ENCODE data around the gene RPS2. TPM values are rescaled to one million over a fixed set of nuclear protein-coding genes. Genes with fewer than 3 reads are reported as not detected.
A peak's percentile ranks its signal among the peaks of the same experiment; 100 is the strongest.

RPS2 gene
- total RNA-seq, 1 experiment from 2014 or later: 3,874 TPM

GRCh38 chr16:1993731-1994131, 29.1 kb upstream of the RPS2 start:
- H3K27me3 ChIP-seq (ENCODE audit: insufficient read depth, low read length): peaks cover 11% of the 10 kb centered on the region; the same call in 1 of the 2 replicates
- no peak overlapping the region for H4K8ac ChIP-seq (replicated peaks; ENCODE audit: insufficient read length, low read depth, low read length)
- no peak for DNase-seq
- H3K23ac ChIP-seq (ENCODE audit: insufficient read length, low read depth, low read length): no peak overlapping the region
- no peak overlapping the region for H2AK5ac ChIP-seq (ENCODE audit: insufficient read length, low read length)
- no peaks in the 10 kb centered on the region for H3K79me1 ChIP-seq (ENCODE audit: insufficient read depth, low read depth, low read length, poor library complexity, severe bottlenecking)
- no peak overlapping the region for H2BK12ac ChIP-seq (ENCODE audit: insufficient read length, low read depth, low read length)
- H2BK5ac ChIP-seq (ENCODE audit: insufficient read length, low read length): no peak overlapping the region
- TF ChIP-seq CTCF (conservative IDR thresholded peaks at IDR 0.05): no peak
- H2BK120ac ChIP-seq (ENCODE audit: low read depth, low read length, poor library complexity, severe bottlenecking): no peak overlapping the region
- H3K9me3 Mint-ChIP-seq: no peaks in the 10 kb centered on the region; a peak in 1 of 5 replicates
- no peak overlapping the region for H3K56ac ChIP-seq (ENCODE audit: insufficient read length, low read depth, low read length)
- no peaks in the 10 kb centered on the region for H4K20me1 ChIP-seq (ENCODE audit: control insufficient read depth, insufficient read depth, insufficient read length)
- no peak overlapping the region for H3K18ac ChIP-seq (ENCODE audit: insufficient read length, low read depth, low read length)
- no peak overlapping the region for H2BK15ac ChIP-seq (ENCODE audit: low read depth, low read length)
- H3K4ac ChIP-seq (ENCODE audit: low read depth, low read length): no peak overlapping the region
- no peak overlapping the region for H2BK20ac ChIP-seq (ENCODE audit: low read depth, low read length, poor library complexity, severe bottlenecking)
- H3K14ac ChIP-seq (ENCODE audit: insufficient read depth, low read length): no peak overlapping the region
- no peaks in the 10 kb centered on the region; the same call in 1 of the 2 replicates for H3K4me1 ChIP-seq (ENCODE audit: insufficient read depth, low read length)
- H3K27me3 Mint-ChIP-seq (ENCODE audit: low read depth): peaks cover 31% of the 10 kb centered on the region
- no peak overlapping the region for H3K4me2 ChIP-seq (ENCODE audit: insufficient read depth, insufficient read length, low read length)
- H3K79me2 ChIP-seq (ENCODE audit: insufficient read depth, low read length): no peaks in the 10 kb centered on the region
- no peak overlapping the region for H3K27ac ChIP-seq (ENCODE audit: insufficient read length, low read depth, low read length)
- H3K9ac ChIP-seq (ENCODE audit: extremely low read depth, insufficient read length, low read length): no peak overlapping the region
- H3T11ph ChIP-seq (ENCODE audit: low read length): no peak overlapping the region
- peaks cover 18% of the 10 kb centered on the region for H3K23me2 ChIP-seq (ENCODE audit: insufficient read length, low read depth, low read length, poor library complexity, severe bottlenecking)
- H3K9me3 ChIP-seq (ENCODE audit: control insufficient read depth, low read depth, low read length): no peaks in the 10 kb centered on the region
- H4K91ac ChIP-seq (ENCODE audit: insufficient read length, low read depth, low read length): no peak overlapping the region
- H3K36me3 Mint-ChIP-seq (ENCODE audit: insufficient read depth in 1 of 3, low read depth in 3 of 3): peaks cover 5 to 17% (median 17%) of the 10 kb centered on the region in 3 experiments; a peak in 6 of 7 replicates
- H4K5ac ChIP-seq (ENCODE audit: insufficient read length, low read depth, low read length): no peak overlapping the region
- H2AFZ ChIP-seq (ENCODE audit: low read length): no peak overlapping the region
- no CpG with 5 or more reads among the region's 2 CpGs for WGBS (ENCODE audit: extremely low coverage, insufficient read length, low lambda C conversion rate)
- peaks cover 14 to 16% of the 10 kb centered on the region in 2 experiments for H3K4me1 Mint-ChIP-seq
- H3K27ac Mint-ChIP-seq: no peak overlapping the region
- H3K4me3 Mint-ChIP-seq: peak overlapping the region in 1 of 2 experiments; percentile 68; a peak in 2 of 5 replicates

Data from H9 (cell line).